Astrocyte (in vitro differentiated cells and primary cell): ENCODE data around the gene ZDHHC14. TPM values are rescaled to one million over a fixed set of nuclear protein-coding genes. Genes with fewer than 3 reads are reported as not detected.

Experiments
- DNase-seq: peaks from one replicate; pipeline ENCODE4 v3.0.0-alpha.2; 2010; ENCODE audit warnings: low read depth
- FAIRE-seq: peaks from 2 replicates; lab custom pipeline; 2011; peaks lifted over from hg19 to GRCh38; lab: Jason Lieb, UNC
- H2AFZ ChIP-seq: 2 replicates; pipeline ENCODE4 v1.6.0; 2012; ENCODE audit warnings: low read depth, low read length, inconsistent platforms
- H3K27ac ChIP-seq: 2 replicates; pipeline ENCODE4 v1.5.1; 2011; ENCODE audit warnings: low read depth, low read length, inconsistent platforms
- H3K27me3 ChIP-seq: 2 replicates; pipeline ENCODE4 v1.6.0; 2011; ENCODE audit warnings: low read length, inconsistent platforms; ENCODE audit not compliant: insufficient read depth
- H3K36me3 ChIP-seq: 2 replicates; pipeline ENCODE4 v1.5.1; 2011; ENCODE audit warnings: low read length, inconsistent platforms; ENCODE audit not compliant: insufficient read depth
- H3K4me1 ChIP-seq: 2 replicates; pipeline ENCODE4 v1.5.1; 2011; ENCODE audit warnings: low read length, inconsistent platforms; ENCODE audit not compliant: insufficient read depth
- H3K4me2 ChIP-seq: 2 replicates; pipeline ENCODE4 v1.6.0; 2012; ENCODE audit warnings: low read length, inconsistent platforms
- H3K4me3 ChIP-seq: 2 replicates; pipeline ENCODE4 v1.5.1; 2011; ENCODE audit warnings: low read depth, mild to moderate bottlenecking, low read length, inconsistent platforms; ENCODE audit not compliant: insufficient read depth
- H3K79me2 ChIP-seq: 2 replicates; pipeline ENCODE4 v1.6.0; 2012; ENCODE audit warnings: mild to moderate bottlenecking, low read length, inconsistent platforms; ENCODE audit not compliant: insufficient read depth
- H3K9ac ChIP-seq: 2 replicates; pipeline ENCODE4 v1.6.0; 2012; ENCODE audit warnings: mild to moderate bottlenecking, low read length, inconsistent platforms
- H3K9me3 ChIP-seq: 2 replicates; pipeline ENCODE4 v1.5.1; 2012; ENCODE audit warnings: low read depth, mild to moderate bottlenecking, low read length, inconsistent platforms; ENCODE audit not compliant: insufficient read depth
- H4K20me1 ChIP-seq: 2 replicates; pipeline ENCODE4 v1.6.0; 2012; ENCODE audit warnings: low read length, inconsistent platforms; ENCODE audit not compliant: insufficient read depth
- H3K27ac Mint-ChIP-seq: one replicate; pipeline ENCODE4 v1.8.0; 2021; ENCODE audit warnings: mild to moderate bottlenecking, mixed read lengths; ENCODE audit not compliant: unreplicated experiment
- H3K27me3 Mint-ChIP-seq: one replicate; pipeline ENCODE4 v1.8.0; 2021; ENCODE audit warnings: low read depth, mixed read lengths; ENCODE audit not compliant: unreplicated experiment
- H3K36me3 Mint-ChIP-seq: one replicate; pipeline ENCODE4 v1.8.0; 2021; ENCODE audit warnings: low read depth, mixed read lengths; ENCODE audit not compliant: unreplicated experiment
- H3K4me1 Mint-ChIP-seq: one replicate; pipeline ENCODE4 v1.8.0; 2021; ENCODE audit warnings: low read depth, mixed read lengths; ENCODE audit not compliant: unreplicated experiment
- H3K4me3 Mint-ChIP-seq: one replicate; pipeline ENCODE4 v1.8.0; 2021; ENCODE audit warnings: mild to moderate bottlenecking, moderate library complexity, mixed read lengths; ENCODE audit not compliant: unreplicated experiment
- H3K9me3 Mint-ChIP-seq: one replicate; pipeline ENCODE4 v1.8.0; 2021; ENCODE audit warnings: mild to moderate bottlenecking, mixed read lengths; ENCODE audit not compliant: unreplicated experiment
- EZH2 ChIP-seq: IDR thresholded peaks from 2 replicates; pipeline ENCODE4 v1.6.1; 2012; ENCODE audit warnings: mild to moderate bottlenecking, low read length, inconsistent platforms; ENCODE audit not compliant: insufficient read depth
- total RNA-seq: library from RNA; stranded (reverse); gene quantifications from 2 replicates; pipeline ENCODE4 v1.2.1, GENCODE V29; 2021
- TF ChIP-seq, protein P1 (sequence below): IDR thresholded peaks from 2 replicates; pipeline ENCODE4 v1.5.1; 2011; ENCODE audit warnings: low read depth, mild to moderate bottlenecking, inconsistent platforms, low read length, moderate library complexity; ENCODE audit not compliant: insufficient read depth

The ZDHHC14 gene
- total RNA-seq, 1 donor from 2014 or later, result 7.2 TPM

DNA sequence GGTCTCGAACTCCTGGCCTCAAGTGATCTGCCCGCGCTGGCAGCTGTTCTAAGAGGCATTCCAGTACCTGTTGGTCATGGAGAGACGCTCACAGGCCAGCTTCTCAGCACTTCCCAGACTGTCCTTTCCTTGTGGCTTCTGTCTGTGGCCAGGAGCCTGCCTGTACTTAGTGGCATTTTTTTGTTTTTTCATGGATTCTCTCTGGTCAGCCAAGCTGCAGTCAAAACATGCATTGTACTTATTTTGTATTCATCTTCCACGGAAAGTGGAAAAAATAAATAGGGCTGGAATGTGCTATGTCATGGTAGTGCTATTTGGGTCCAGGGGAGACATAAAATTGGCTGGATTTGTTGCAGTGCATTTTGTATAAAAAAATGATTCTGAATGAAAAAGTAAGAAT, 29.1 kb downstream of the ZDHHC14 start:
- Histone ChIP-seq H3K36me3 (no peaks in the 10 kb centered on the region), H4K20me1 (no peaks in the 10 kb centered on the region), H2AFZ (no peak overlapping the region), H3K4me3 (no peak overlapping the region), H3K4me2 (no peak overlapping the region), H3K79me2 (no peaks in the 10 kb centered on the region), H3K9ac (no peak overlapping the region), H3K27ac (no peak overlapping the region), H3K27me3 (no peaks in the 10 kb centered on the region), H3K4me1 (peaks cover 8% of the 10 kb centered on the region), H3K9me3 (no peaks in the 10 kb centered on the region)
- no peak for TF ChIP-seq EZH2
- TF ChIP-seq, protein P1, sequence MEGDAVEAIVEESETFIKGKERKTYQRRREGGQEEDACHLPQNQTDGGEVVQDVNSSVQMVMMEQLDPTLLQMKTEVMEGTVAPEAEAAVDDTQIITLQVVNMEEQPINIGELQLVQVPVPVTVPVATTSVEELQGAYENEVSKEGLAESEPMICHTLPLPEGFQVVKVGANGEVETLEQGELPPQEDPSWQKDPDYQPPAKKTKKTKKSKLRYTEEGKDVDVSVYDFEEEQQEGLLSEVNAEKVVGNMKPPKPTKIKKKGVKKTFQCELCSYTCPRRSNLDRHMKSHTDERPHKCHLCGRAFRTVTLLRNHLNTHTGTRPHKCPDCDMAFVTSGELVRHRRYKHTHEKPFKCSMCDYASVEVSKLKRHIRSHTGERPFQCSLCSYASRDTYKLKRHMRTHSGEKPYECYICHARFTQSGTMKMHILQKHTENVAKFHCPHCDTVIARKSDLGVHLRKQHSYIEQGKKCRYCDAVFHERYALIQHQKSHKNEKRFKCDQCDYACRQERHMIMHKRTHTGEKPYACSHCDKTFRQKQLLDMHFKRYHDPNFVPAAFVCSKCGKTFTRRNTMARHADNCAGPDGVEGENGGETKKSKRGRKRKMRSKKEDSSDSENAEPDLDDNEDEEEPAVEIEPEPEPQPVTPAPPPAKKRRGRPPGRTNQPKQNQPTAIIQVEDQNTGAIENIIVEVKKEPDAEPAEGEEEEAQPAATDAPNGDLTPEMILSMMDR, result no peak
- peaks cover 18% of the 10 kb centered on the region for H3K4me1 Mint-ChIP-seq
- peak overlapping the region; percentile 36 for H3K27ac Mint-ChIP-seq
- H3K27me3 Mint-ChIP-seq, result no peaks in the 10 kb centered on the region
- FAIRE-seq (no peak), DNase-seq (peak; percentile 51)
- no peak overlapping the region for H3K4me3 Mint-ChIP-seq
- no peaks in the 10 kb centered on the region for H3K9me3 Mint-ChIP-seq
- no peaks in the 10 kb centered on the region for H3K36me3 Mint-ChIP-seq

DNA sequence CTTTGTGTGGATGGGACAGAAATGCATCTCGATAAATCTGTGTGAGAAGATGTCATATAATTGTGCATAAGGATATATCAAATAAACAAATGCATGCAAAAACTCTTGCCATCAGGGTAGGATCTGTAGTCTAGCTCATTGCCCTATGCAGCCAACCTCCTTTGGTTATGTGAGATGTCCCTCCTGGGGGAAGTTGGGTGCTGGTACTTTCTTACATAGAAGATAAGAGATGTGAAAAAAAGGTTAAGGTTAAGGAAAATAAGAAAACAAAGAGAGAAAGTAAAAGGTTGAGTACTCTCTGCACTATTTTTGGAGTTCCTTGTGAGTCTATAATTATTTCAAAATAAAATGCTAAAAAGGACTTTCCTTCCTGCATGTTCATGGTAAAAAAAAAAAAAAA, 30.4 kb downstream of the ZDHHC14 start:
- Histone ChIP-seq H3K9ac (no peak overlapping the region), H3K4me1 (no peaks in the 10 kb centered on the region), H3K4me3 (no peak overlapping the region), H3K27me3 (no peaks in the 10 kb centered on the region), H3K79me2 (no peaks in the 10 kb centered on the region), H3K27ac (no peak overlapping the region), H3K36me3 (no peaks in the 10 kb centered on the region), H3K9me3 (no peaks in the 10 kb centered on the region), H3K4me2 (no peak overlapping the region), H4K20me1 (no peaks in the 10 kb centered on the region), H2AFZ (no peak overlapping the region)
- Mint-ChIP-seq H3K27me3 (no peaks in the 10 kb centered on the region), H3K4me1 (peaks cover 10% of the 10 kb centered on the region), H3K36me3 (no peaks in the 10 kb centered on the region), H3K27ac (no peak overlapping the region), H3K9me3 (no peaks in the 10 kb centered on the region), H3K4me3 (no peak overlapping the region)
- TF ChIP-seq, protein P1, result no peak
- no peak for TF ChIP-seq EZH2
- DNase-seq, result no peak
- no peak for FAIRE-seq

DNA sequence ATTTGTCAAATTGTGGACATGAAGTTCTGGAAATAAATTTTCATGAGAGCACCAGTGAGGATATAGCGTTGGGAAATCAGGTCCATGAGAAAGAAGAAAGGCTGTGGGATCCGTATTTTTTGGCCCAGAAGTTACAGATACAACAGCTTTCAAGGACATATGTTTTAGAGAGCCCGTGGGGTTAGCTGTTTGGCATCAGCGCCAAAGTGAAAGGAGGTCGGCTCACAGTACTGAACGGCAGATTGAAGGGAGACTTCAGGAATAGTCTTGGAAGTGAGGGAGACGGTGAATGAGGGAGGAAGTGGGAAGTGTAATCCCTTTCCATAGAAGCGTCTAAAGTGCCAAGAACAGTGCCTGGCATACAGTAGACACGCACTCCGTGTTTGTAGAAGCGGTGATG, 31.8 kb downstream of the ZDHHC14 start:
- Mint-ChIP-seq H3K4me1 (peaks cover 5% of the 10 kb centered on the region), H3K27ac (no peak overlapping the region), H3K9me3 (no peaks in the 10 kb centered on the region), H3K4me3 (no peak overlapping the region), H3K36me3 (no peaks in the 10 kb centered on the region), H3K27me3 (no peaks in the 10 kb centered on the region)
- H3K27ac ChIP-seq, result no peak overlapping the region
- TF ChIP-seq, protein P1, result no peak
- TF ChIP-seq EZH2, result no peak
- no peaks in the 10 kb centered on the region for H3K79me2 ChIP-seq
- no peaks in the 10 kb centered on the region for H3K36me3 ChIP-seq
- no peak overlapping the region for H3K4me3 ChIP-seq
- H3K27me3 ChIP-seq, result no peaks in the 10 kb centered on the region
- DNase-seq (no peak), FAIRE-seq (no peak)
- H3K4me2 ChIP-seq, result no peak overlapping the region
- no peaks in the 10 kb centered on the region for H3K9me3 ChIP-seq
- no peaks in the 10 kb centered on the region for H4K20me1 ChIP-seq
- H3K9ac ChIP-seq, result no peak overlapping the region
- H3K4me1 ChIP-seq, result no peaks in the 10 kb centered on the region
- H2AFZ ChIP-seq, result no peak overlapping the region
